Stomach (tissue), 4 donors: ENCODE measurements around the gene ARL4D.

Experiments used
- EP300 ChIP-seq: sonication (generic); formaldehyde crosslinking; IDR thresholded peaks from one replicate; pipeline ENCODE4 v1.6.1; 2017; ENCODE audit warnings: antibody characterized with exemption
- POLR2A ChIP-seq, 4 donors: fragments of 450-650 bp; IDR thresholded peaks; one replicate each; pipeline ENCODE4 v1.6.1; 2016; ENCODE audit warnings: antibody characterized with exemption in 4 of 4, control low read depth in 2 of 4, mild to moderate bottlenecking in 1 of 4, moderate library complexity in 1 of 4
- POLR2AphosphoS5 ChIP-seq, 3 donors: sonication (generic); formaldehyde crosslinking; IDR thresholded peaks; one replicate each; pipeline ENCODE4 v1.6.1; 2016; ENCODE audit warnings: antibody characterized with exemption in 3 of 3
- TF ChIP-seq, protein P1 (sequence below), 7 experiments: fragments of 450-650 bp in 4 of 7; fragments of 200-600 bp in 3 of 7; sonication (generic) in 3 of 7; IDR thresholded peaks; one replicate each; pipeline ENCODE4 v1.5.1; 2016 to 2019; ENCODE audit warnings: antibody characterized with exemption in 7 of 7, control low read depth in 2 of 7, mild to moderate bottlenecking in 1 of 7

GRCh38 chr17:43377056-43377810 is 21.6 kb upstream of the ARL4D start:
- TF ChIP-seq EP300 (no peak), POLR2AphosphoS5 (IDR thresholded peaks at IDR 0.05) (no peak), POLR2A (IDR thresholded peaks at IDR 0.05) (no peak)
- TF ChIP-seq, protein P1, sequence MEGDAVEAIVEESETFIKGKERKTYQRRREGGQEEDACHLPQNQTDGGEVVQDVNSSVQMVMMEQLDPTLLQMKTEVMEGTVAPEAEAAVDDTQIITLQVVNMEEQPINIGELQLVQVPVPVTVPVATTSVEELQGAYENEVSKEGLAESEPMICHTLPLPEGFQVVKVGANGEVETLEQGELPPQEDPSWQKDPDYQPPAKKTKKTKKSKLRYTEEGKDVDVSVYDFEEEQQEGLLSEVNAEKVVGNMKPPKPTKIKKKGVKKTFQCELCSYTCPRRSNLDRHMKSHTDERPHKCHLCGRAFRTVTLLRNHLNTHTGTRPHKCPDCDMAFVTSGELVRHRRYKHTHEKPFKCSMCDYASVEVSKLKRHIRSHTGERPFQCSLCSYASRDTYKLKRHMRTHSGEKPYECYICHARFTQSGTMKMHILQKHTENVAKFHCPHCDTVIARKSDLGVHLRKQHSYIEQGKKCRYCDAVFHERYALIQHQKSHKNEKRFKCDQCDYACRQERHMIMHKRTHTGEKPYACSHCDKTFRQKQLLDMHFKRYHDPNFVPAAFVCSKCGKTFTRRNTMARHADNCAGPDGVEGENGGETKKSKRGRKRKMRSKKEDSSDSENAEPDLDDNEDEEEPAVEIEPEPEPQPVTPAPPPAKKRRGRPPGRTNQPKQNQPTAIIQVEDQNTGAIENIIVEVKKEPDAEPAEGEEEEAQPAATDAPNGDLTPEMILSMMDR (IDR thresholded peaks at IDR 0.05), result no peak
